HepG2 (cell line): Measurements from ENCODE around the gene SNRPD3. TPM values are rescaled to one million over a fixed set of nuclear protein-coding genes. Genes with fewer than 3 reads are reported as not detected.

Experiments used
- ARNT ChIP-seq: fragments of 450-650 bp; IDR thresholded peaks from 2 replicates; pipeline ENCODE4 v1.6.1; 2017
- CBX2 ChIP-seq, 2 experiments: fragments of 200-600 bp in 1 of 2; sonication (generic); formaldehyde crosslinking in 1 of 2; IDR thresholded peaks; 2 replicates each; pipeline versions ENCODE4 v1.7.0 to v1.8.1; 2018 to 2022; ENCODE audit warnings: low read depth in 2 of 2, low read length in 1 of 2, mild to moderate bottlenecking in 1 of 2, missing genetic modification reagents in 1 of 2
- FOSL2 ChIP-seq: sonication (generic); formaldehyde crosslinking; IDR thresholded peaks from 2 replicates; pipeline ENCODE4 v1.4.0; 2020; ENCODE audit warnings: missing genetic modification reagents
- FOXC1 ChIP-seq: sonication (generic); formaldehyde crosslinking; IDR thresholded peaks from 2 replicates; pipeline ENCODE4 v1.8.0; 2022; ENCODE audit warnings: mild to moderate bottlenecking, missing genetic modification reagents, borderline replicate concordance
- HOXD1 ChIP-seq: sonication (generic); formaldehyde crosslinking; IDR thresholded peaks from 2 replicates; pipeline ENCODE4 v1.5.0; 2020; ENCODE audit warnings: missing genetic modification reagents
- JUND ChIP-seq: sonication (generic); formaldehyde crosslinking; IDR thresholded peaks from 2 replicates; pipeline ENCODE4 v1.8.0; 2022; ENCODE audit warnings: mild to moderate bottlenecking, missing genetic modification reagents
- MTA1 ChIP-seq: sonication (generic); formaldehyde crosslinking; IDR thresholded peaks from 2 replicates; pipeline ENCODE4 v1.4.0; 2020; ENCODE audit warnings: missing genetic modification reagents, mild to moderate bottlenecking, borderline replicate concordance
- MTERF4 ChIP-seq: sonication (generic); formaldehyde crosslinking; IDR thresholded peaks from 2 replicates; pipeline ENCODE4 v1.8.0; 2023; ENCODE audit warnings: mild to moderate bottlenecking, missing genetic modification reagents
- NFAT5 ChIP-seq: sonication (generic); formaldehyde crosslinking; IDR thresholded peaks from 2 replicates; pipeline ENCODE4 v1.4.0; 2020; ENCODE audit warnings: missing genetic modification reagents
- NR2F2 ChIP-seq: IDR thresholded peaks from 2 replicates; pipeline ENCODE4 v1.6.1; 2012; ENCODE audit warnings: low read depth, inconsistent platforms, borderline replicate concordance
- SATB2 ChIP-seq: sonication (generic); formaldehyde crosslinking; IDR thresholded peaks from 2 replicates; pipeline ENCODE4 v1.5.0; 2020; ENCODE audit warnings: missing genetic modification reagents
- TCF7 ChIP-seq: sonication (generic); IDR thresholded peaks from 2 replicates; pipeline ENCODE4 v1.6.1; 2016; ENCODE audit warnings: antibody characterized with exemption, low read depth
- ZC3H13 ChIP-seq: sonication (generic); formaldehyde crosslinking; IDR thresholded peaks from 2 replicates; pipeline ENCODE4 v1.8.1; 2023; ENCODE audit warnings: mild to moderate bottlenecking, missing genetic modification reagents, moderate library complexity
- ZMYM2 ChIP-seq: sonication (generic); formaldehyde crosslinking; IDR thresholded peaks from 2 replicates; pipeline ENCODE4 v1.8.0; 2022; ENCODE audit warnings: mild to moderate bottlenecking, missing genetic modification reagents
- ZNF253 ChIP-seq: sonication (generic); formaldehyde crosslinking; IDR thresholded peaks from 2 replicates; pipeline ENCODE4 v1.8.0; 2022; ENCODE audit warnings: mild to moderate bottlenecking, missing genetic modification reagents, borderline replicate concordance
- ZNF430 ChIP-seq: sonication (generic); formaldehyde crosslinking; IDR thresholded peaks from 2 replicates; pipeline ENCODE4 v1.9.0; 2021; ENCODE audit warnings: mild to moderate bottlenecking, missing genetic modification reagents
- ZNF44 ChIP-seq: sonication (generic); formaldehyde crosslinking; IDR thresholded peaks from 2 replicates; pipeline ENCODE4 v1.5.1; 2020; ENCODE audit warnings: mild to moderate bottlenecking, missing genetic modification reagents
- ZNF607 ChIP-seq: sonication (generic); formaldehyde crosslinking; IDR thresholded peaks from 2 replicates; pipeline ENCODE4 v1.5.1; 2020; ENCODE audit warnings: missing genetic modification reagents, mild to moderate bottlenecking, borderline replicate concordance
- polyA plus RNA-seq, 8 experiments: library from polyadenylated mRNA; depleted of rRNA in 3 of 8; stranded (reverse) in 7 of 8; unstranded in 1 of 8; fragments of >200 nt; fragmentation: Illumina TruSeq in 4 of 8; extraction: Trizol in 4 of 8; gene quantifications; 2 replicates each; pipeline versions ENCODE4 v1.2.1 to v1.2.3, GENCODE V29; 2011 to 2016; ENCODE audit warnings: low read depth in 4 of 8, missing spikeins in 1 of 8, mixed read lengths in 1 of 8; ENCODE audit not compliant: insufficient read depth in 1 of 8
- total RNA-seq, 5 experiments: library from RNA; depleted of rRNA; stranded (reverse); fragments of >200 nt; fragmentation: Illumina TruSeq; extraction: Trizol; gene quantifications; 2 replicates each; pipeline ENCODE4 v1.2.3, GENCODE V29; 2016; ENCODE audit warnings: low read depth in 1 of 5

The SNRPD3 gene
- total and polyA plus RNA-seq, 2 of the 13 experiments (the other 11 are each of a cell fraction or from before 2014, with no cell fraction given) = 110 to 209 TPM

GRCh38 chr22:24506802-24507438 is 48.9 kb upstream of the SNRPD3 start (continued):
- TF ChIP-seq HOXD1 = 0 out of 2 replicates have a peak, but pooled peaks have one; percentile 21
- no peak for TF ChIP-seq SATB2 (CRISPR knock-in tag)
- TF ChIP-seq ZMYM2 (CRISPR knock-in tag) = no peak
- TF ChIP-seq ZNF430 = no peak
- TF ChIP-seq ZNF44 (CRISPR knock-in tag) = no peak
- 0 out of 2 replicates have a peak, but pooled peaks have one; percentile 26 for TF ChIP-seq TCF7
- TF ChIP-seq NR2F2 = no peak; the same call in 1 of the 2 replicates
- no peak for TF ChIP-seq NFAT5 (CRISPR knock-in tag)
- no peak for TF ChIP-seq ZNF607
- no peak for TF ChIP-seq ZC3H13 (CRISPR knock-in tag)
- TF ChIP-seq MTERF4 (CRISPR knock-in tag) = no peak
- TF ChIP-seq MTA1 (CRISPR knock-in tag) = no peak
- TF ChIP-seq FOXC1 (CRISPR knock-in tag) = peak; percentile 69; the same call in 1 of the 2 replicates
- TF ChIP-seq FOSL2 = no peak
- TF ChIP-seq ZNF253 = no peak
- TF ChIP-seq JUND (CRISPR knock-in tag) = 0 out of 2 replicates have a peak, but pooled peaks have one; percentile 45
- no peak for TF ChIP-seq ARNT
- no peak for TF ChIP-seq CBX2 (IDR thresholded peaks at IDR 0.05; ENCODE audit: low read depth, low read length)
- TF ChIP-seq CBX2 (CRISPR knock-in tag; IDR thresholded peaks at IDR 0.05; ENCODE audit: low read depth) = no peak
